Epithelial cell of proximal tubule (primary cell): ENCODE data around the gene ZNF8. TPM values are rescaled to one million over a fixed set of nuclear protein-coding genes. Genes with fewer than 3 reads are reported as not detected.
A peak's percentile ranks its signal among the peaks of the same experiment; 100 is the strongest.

Source experiments
- DNase-seq: peaks from one replicate; pipeline ENCODE4 v3.0.0-alpha.2; 2011; ENCODE audit warnings: low read depth
- H3K4me3 ChIP-seq: 2 replicates; pipeline ENCODE4 v1.5.1; 2011; ENCODE audit warnings: low read depth, mild to moderate bottlenecking, low read length
- CTCF ChIP-seq: conservative IDR thresholded peaks from 2 replicates; pipeline ENCODE4 v1.5.1; 2012; ENCODE audit warnings: low read depth, mild to moderate bottlenecking, low read length
- total RNA-seq: library from RNA; depleted of rRNA; stranded (reverse); fragments of >200 nt; gene quantifications from 2 replicates; pipeline ENCODE4 v1.2.3, GENCODE V29; 2015

The ZNF8 gene
- total RNA-seq, 1 donor from 2014 or later, result 4.5 TPM

GRCh38 chr19:58275564-58275963, 3.2 kb upstream of the ZNF8 start:
- no peak for DNase-seq
- H3K4me3 ChIP-seq, result no peak overlapping the region
- no peak for TF ChIP-seq CTCF

- DNase-seq, result no peak
- H3K4me3 ChIP-seq, result no peak overlapping the region
- TF ChIP-seq CTCF, result no peak
Observed at GRCh38 chr19:58277197-58277596, 1.6 kb upstream of the ZNF8 start.

DNA sequence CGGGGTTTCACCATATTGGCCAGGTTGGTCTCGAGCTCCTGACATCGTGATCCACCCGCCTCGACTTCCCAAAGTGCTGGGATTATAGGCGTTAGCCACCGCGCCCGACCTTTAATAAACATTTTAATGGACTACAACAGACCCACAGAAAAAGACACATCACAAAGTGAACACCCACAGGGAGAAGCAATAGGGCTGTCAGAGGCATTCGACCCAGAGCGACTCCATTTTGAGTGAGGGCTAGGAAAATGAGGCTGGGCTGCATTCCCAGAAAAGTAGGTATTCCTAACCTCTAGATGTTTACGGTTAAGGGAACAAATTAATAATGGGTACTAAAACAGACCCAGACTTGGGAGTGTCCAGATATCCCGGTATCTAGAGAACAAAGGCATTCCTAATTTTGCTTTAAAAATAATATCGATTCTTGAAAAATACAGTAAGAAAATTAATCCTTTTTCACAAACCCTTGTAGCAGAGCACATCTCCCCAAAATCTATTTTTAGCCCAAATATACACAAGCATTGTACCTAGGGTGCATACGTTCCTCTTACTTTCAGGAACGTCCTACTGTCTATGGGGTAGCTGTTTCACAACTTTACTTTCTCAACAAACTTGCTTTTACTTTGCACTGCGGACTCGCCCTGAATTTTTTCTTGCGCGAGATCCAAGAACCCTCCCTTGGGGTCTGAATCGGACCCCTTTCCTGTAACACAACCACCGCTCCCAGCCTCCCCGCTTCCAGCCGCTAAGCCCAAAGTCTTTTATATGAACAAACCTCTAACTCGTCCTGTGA, 811 bp upstream of the ZNF8 start:
- peak overlapping the region; percentile 77 for H3K4me3 ChIP-seq
- no peak for TF ChIP-seq CTCF
- no peak for DNase-seq

DNA sequence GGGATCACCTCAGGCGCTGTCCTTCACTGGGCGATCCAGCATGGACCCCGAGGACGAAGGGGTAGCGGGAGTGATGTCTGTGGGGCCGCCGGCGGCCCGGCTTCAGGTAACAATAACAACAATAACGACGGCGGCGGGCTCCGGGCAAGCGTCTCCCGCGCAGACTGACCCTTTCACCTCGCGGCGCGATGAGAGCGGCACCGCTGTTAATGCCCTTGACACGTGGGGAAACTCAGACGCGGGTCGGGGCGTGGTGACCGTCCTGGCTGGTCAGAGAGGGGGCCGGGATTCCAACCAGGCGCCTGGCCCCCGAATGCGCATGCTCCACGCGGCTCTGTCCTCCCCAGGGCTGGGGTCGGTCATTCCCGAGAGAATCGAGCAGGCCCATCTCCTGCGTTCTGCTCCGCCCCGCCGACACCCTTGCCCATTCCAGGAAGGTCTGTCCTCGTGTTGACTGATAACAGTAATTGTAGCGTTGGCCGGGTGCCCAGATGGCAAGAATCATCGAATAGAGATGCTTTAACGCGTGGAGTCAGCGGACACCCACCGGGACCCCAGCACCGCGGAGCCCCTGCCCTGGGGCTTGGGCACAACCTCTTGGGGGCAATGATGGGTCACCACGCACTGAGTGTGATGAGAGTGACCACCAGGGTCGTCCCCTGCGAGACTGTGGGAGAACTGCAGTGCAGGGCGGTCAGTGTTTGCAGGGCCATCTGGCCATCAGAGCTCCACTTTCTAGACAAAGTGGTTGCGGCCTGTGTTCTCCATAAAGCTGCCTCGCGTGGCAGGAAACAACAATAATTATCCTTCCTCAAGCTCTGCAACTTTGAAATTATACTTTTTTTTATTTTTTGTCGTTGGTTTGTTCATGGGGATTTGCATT, 528 bp downstream of the ZNF8 start:
- no peak for DNase-seq
- peak overlapping the region; percentile 77 for H3K4me3 ChIP-seq
- no peak for TF ChIP-seq CTCF

GRCh38 chr19:58279925-58280316, 1.2 kb downstream of the ZNF8 start:
- peak; percentile 29 for DNase-seq
- TF ChIP-seq CTCF, result no peak
- peak overlapping the region; percentile 77 for H3K4me3 ChIP-seq

DNA sequence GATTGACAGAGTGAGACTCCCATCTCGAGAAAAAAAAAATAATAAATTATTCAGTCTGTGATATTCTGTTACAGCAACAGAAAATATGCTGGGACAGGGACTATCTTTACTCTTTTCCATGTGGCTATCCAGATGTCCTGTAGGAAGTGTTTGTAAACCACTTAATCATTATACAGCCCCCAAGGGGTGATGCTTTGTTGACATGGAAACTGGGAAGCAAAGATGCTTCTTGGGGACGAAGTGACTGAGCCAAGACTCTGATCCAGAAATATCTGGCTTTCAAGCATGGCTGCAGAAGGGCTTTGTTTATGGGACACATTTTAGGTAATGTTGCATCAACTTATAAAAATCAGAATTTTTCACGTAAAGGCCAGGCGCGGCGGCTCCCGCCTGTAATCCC, 5.4 kb downstream of the ZNF8 start:
- TF ChIP-seq CTCF, result no peak
- H3K4me3 ChIP-seq, result no peak overlapping the region
- no peak for DNase-seq
